Activated CD8-positive, alpha-beta memory T cell treated with anti-CD3 and anti-CD28 coated beads, Interleukin-2, amount 10 ng/mL, durations not matched to agents 7 days and 5 days (primary cell): ENCODE measurements around the gene ZBP1. TPM values are rescaled to one million over a fixed set of nuclear protein-coding genes. Genes with fewer than 3 reads are reported as not detected.
A peak's percentile ranks its signal among the peaks of the same experiment; 100 is the strongest.
"Not testable (repeated sequence)": the region's sequence is repeated elsewhere in the genome, so short reads cannot be mapped to it uniquely, and the experiment has no call there.

Source experiments
- ATAC-seq: fragments of 150-1000 bp; cut with Tn5 transposase; one replicate; pipeline ENCODE4 v1.10.0; 2021; ENCODE audit warnings: moderate library complexity
- CTCF ChIA-PET: fragments of 350-600 bp; sonication (Branson Sonifier 250); formaldehyde crosslinking; loops from one replicate; lab custom pipeline; 2021; ENCODE audit warnings: antibody characterized with exemption; lab: Charles Lee
- DNase-seq: peaks from one replicate; pipeline ENCODE4 v3.0.0-alpha.2; 2020
- H3K27ac Mint-ChIP-seq: one replicate; pipeline ENCODE4 v1.8.0; 2021; ENCODE audit warnings: mild to moderate bottlenecking, mixed read lengths
- H3K27me3 Mint-ChIP-seq: one replicate; pipeline ENCODE4 v1.8.0; 2021; ENCODE audit warnings: mixed read lengths
- H3K36me3 Mint-ChIP-seq: one replicate; pipeline ENCODE4 v1.8.0; 2021; ENCODE audit warnings: mild to moderate bottlenecking, mixed read lengths
- H3K4me1 Mint-ChIP-seq: one replicate; pipeline ENCODE4 v1.8.0; 2021; ENCODE audit warnings: mixed read lengths
- H3K4me3 Mint-ChIP-seq: one replicate; pipeline ENCODE4 v1.8.0; 2021; ENCODE audit warnings: mild to moderate bottlenecking, moderate library complexity, mixed read lengths
- H3K9me3 Mint-ChIP-seq: one replicate; pipeline ENCODE4 v1.8.0; 2022; ENCODE audit warnings: low read depth, mixed read lengths
- total RNA-seq, 2 experiments: library from RNA; stranded (reverse); gene quantifications; one replicate each; pipeline ENCODE4 v1.2.3, GENCODE V29; 2021

The ZBP1 gene
- total RNA-seq, 2 experiments from 2014 or later, result 22.9 to 56.8 TPM

GRCh38 chr20:57647933-57648785 lies 27.9 kb upstream of the ZBP1 start:
- Mint-ChIP-seq H3K27me3 (peaks cover 19% of the 10 kb centered on the region), H3K4me1 (no peaks in the 10 kb centered on the region), H3K27ac (no peak overlapping the region), H3K9me3 (no peaks in the 10 kb centered on the region), H3K4me3 (no peak overlapping the region), H3K36me3 (peaks cover 3% of the 10 kb centered on the region)
- DNase-seq (no peak), ATAC-seq (no peak)
- CTCF ChIA-PET, result interaction anchor here (0.7 to 0.9 kb wide), 2 partner anchors 25 to 29 kb away, joined by 3 to 5 read pairs; no protein-coding TSS in a partner anchor

- CTCF ChIA-PET, result interaction anchor here (0.7 kb wide), 1 partner anchor 25 kb away, joined by 5 read pairs; no protein-coding TSS in a partner anchor
- Mint-ChIP-seq H3K4me3 (no peak overlapping the region), H3K4me1 (no peaks in the 10 kb centered on the region), H3K9me3 (no peaks in the 10 kb centered on the region), H3K27ac (no peak overlapping the region), H3K27me3 (peaks cover 26% of the 10 kb centered on the region), H3K36me3 (peaks cover 3% of the 10 kb centered on the region)
- DNase-seq, result no peak
- no peak for ATAC-seq
Measured at GRCh38 chr20:57647006-57647932, 27.0 kb upstream of the ZBP1 start.

- Mint-ChIP-seq H3K27ac (no peak overlapping the region), H3K36me3 (peaks cover 22% of the 10 kb centered on the region), H3K4me1 (peaks cover 9% of the 10 kb centered on the region), H3K27me3 (peaks cover 76% of the 10 kb centered on the region), H3K9me3 (peaks cover 10% of the 10 kb centered on the region), H3K4me3 (no peak overlapping the region)
- CTCF ChIA-PET, result interaction anchor here (0.6 to 2.1 kb wide), 3 partner anchors 16 to 210 kb away, joined by 3 to 7 read pairs (median 4); no protein-coding TSS in a partner anchor
- DNase-seq (no peak), ATAC-seq (no peak)
Measured at GRCh38 chr20:57638895-57639236, 18.6 kb upstream of the ZBP1 start.

GRCh38 chr20:57638173-57638894 lies 18.1 kb upstream of the ZBP1 start:
- Mint-ChIP-seq H3K4me3 (no peak overlapping the region), H3K9me3 (peaks cover 11% of the 10 kb centered on the region), H3K27ac (no peak overlapping the region), H3K36me3 (peaks cover 24% of the 10 kb centered on the region), H3K27me3 (peaks cover 76% of the 10 kb centered on the region), H3K4me1 (peaks cover 14% of the 10 kb centered on the region)
- ATAC-seq (no peak), DNase-seq (no peak)
- CTCF ChIA-PET, result interaction anchor here (0.6 to 2.1 kb wide), 5 partner anchors 15 to 210 kb away, joined by 3 to 7 read pairs (median 3); no protein-coding TSS in a partner anchor

DNA sequence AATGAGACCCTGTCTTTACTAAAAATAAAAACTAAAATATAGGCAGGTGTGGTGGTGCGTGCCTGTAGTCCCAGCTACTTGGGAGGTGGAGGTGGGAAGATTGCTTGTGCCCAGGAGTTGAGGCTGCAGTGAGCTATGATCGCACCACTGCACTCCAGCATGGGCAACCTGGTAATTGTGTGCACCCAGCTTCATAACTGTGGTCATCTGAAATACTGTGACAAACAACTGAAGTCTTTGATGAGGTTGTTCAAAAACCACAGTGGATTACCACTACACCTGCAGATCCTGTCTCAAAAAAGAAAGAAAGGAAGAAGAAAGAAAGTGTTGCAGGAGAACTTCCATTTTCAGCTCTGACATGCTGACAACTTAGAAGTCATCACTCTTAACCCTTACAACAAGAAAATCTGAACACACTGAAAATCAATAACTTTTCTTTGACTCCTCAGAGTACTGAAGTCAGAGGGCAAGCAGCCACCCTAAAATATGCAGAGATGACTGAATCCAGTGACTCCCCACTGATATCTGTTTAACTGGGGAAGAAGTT lies 13.8 kb upstream of the ZBP1 start:
- Mint-ChIP-seq H3K4me3 (no peak overlapping the region), H3K27me3 (peaks cover 76% of the 10 kb centered on the region), H3K4me1 (peaks cover 33% of the 10 kb centered on the region), H3K27ac (peak overlapping the region; percentile 21), H3K9me3 (peaks cover 15% of the 10 kb centered on the region), H3K36me3 (peaks cover 38% of the 10 kb centered on the region)
- CTCF ChIA-PET, result interaction anchor here (1.0 to 2.4 kb wide), 6 partner anchors 10 to 453 kb away, joined by 3 to 17 read pairs (median 4); no protein-coding TSS in a partner anchor
- DNase-seq (peak; percentile 57), ATAC-seq (peak; percentile 55)

GRCh38 chr20:57632286-57632685 lies 12.1 kb upstream of the ZBP1 start:
- Mint-ChIP-seq H3K36me3 (peaks cover 38% of the 10 kb centered on the region), H3K4me3 (no peak overlapping the region), H3K4me1 (peaks cover 46% of the 10 kb centered on the region), H3K9me3 (peaks cover 13% of the 10 kb centered on the region), H3K27ac (no peak overlapping the region), H3K27me3 (peaks cover 65% of the 10 kb centered on the region)
- DNase-seq, result no peak
- no peak for ATAC-seq
- CTCF ChIA-PET, result no interaction called here

DNA sequence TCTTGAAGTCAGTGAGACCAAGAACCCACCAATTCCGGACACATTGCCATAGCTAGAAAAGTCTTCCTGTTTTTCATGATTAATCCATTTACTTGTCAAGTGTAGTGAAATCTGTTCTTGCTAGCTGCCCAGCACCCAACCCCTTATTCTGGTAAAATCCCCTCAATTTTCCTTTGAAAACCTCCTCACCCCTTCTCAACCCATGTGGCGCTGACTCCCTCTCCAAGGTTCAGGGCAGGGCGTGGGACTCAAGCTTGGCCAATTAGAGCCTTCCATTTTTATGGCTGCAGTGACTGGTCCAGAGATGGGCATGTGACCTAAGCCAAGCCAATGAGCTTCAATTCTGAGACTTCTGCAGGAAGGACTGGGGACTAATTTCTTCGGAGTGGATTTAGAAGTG lies 9.8 kb upstream of the ZBP1 start:
- Mint-ChIP-seq H3K36me3 (peaks cover 35% of the 10 kb centered on the region), H3K4me1 (peaks cover 61% of the 10 kb centered on the region), H3K27ac (peak overlapping the region; percentile 64), H3K27me3 (peaks cover 43% of the 10 kb centered on the region), H3K4me3 (peak overlapping the region; percentile 17), H3K9me3 (peaks cover 12% of the 10 kb centered on the region)
- no peak for ATAC-seq
- DNase-seq, result peak; percentile 36
- CTCF ChIA-PET, result interaction anchor here (1.0 to 4.9 kb wide), 4 partner anchors 11 to 550 kb away, joined by 3 to 45 read pairs (median 6); partner anchors contain the start of gene ZBP1

- Mint-ChIP-seq H3K9me3 (peaks cover 13% of the 10 kb centered on the region), H3K4me1 (peaks cover 58% of the 10 kb centered on the region), H3K27me3 (peaks cover 37% of the 10 kb centered on the region), H3K4me3 (peak overlapping the region; percentile 17), H3K36me3 (peaks cover 34% of the 10 kb centered on the region), H3K27ac (peak overlapping the region; percentile 64)
- CTCF ChIA-PET, result interaction anchor here (1.0 to 4.9 kb wide), 4 partner anchors 10 to 550 kb away, joined by 3 to 45 read pairs (median 6); partner anchors contain the start of gene ZBP1
- not testable (repeated sequence) for DNase-seq, ATAC-seq
Measured at GRCh38 chr20:57629491-57629901, 9.3 kb upstream of the ZBP1 start.

DNA sequence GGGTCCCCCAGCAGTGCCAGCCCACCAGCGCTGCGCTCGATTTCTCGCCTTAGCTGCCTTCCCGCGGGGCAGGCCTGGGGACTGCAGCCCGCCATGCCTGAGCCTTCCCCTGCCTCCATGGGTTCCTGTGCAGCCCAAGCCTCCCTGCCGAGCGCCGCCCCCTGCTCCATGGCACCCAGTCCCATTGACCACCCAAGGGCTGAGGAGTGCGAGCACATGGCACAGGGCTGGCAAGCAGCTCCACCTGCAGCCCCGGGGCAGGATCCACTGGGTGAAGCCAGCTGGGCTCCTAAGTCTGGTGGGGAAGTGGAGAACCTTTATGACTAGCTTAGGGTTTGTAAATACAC lies 8.7 kb upstream of the ZBP1 start:
- not testable (repeated sequence) for H3K4me3 Mint-ChIP-seq, ATAC-seq
- H3K4me1 Mint-ChIP-seq, result peaks cover 53% of the 10 kb centered on the region
- peaks cover 31% of the 10 kb centered on the region for H3K27me3 Mint-ChIP-seq
- peak; percentile 36 for DNase-seq
- H3K27ac Mint-ChIP-seq, result peak overlapping the region; percentile 64
- H3K9me3 Mint-ChIP-seq, result peaks cover 13% of the 10 kb centered on the region
- CTCF ChIA-PET, result interaction anchor here (1.0 to 4.9 kb wide), 4 partner anchors 10 to 551 kb away, joined by 3 to 45 read pairs (median 6); partner anchors contain the start of gene ZBP1
- H3K36me3 Mint-ChIP-seq, result peaks cover 31% of the 10 kb centered on the region

GRCh38 chr20:57628047-57628961 lies 8.1 kb upstream of the ZBP1 start:
- Mint-ChIP-seq H3K27me3 (peaks cover 28% of the 10 kb centered on the region), H3K27ac (peak overlapping the region; percentile 99), H3K4me3 (peak overlapping the region; percentile 66), H3K4me1 (peaks cover 47% of the 10 kb centered on the region), H3K9me3 (peaks cover 12% of the 10 kb centered on the region), H3K36me3 (peaks cover 29% of the 10 kb centered on the region)
- DNase-seq (peak; percentile 76), ATAC-seq (peak; percentile 89)
- CTCF ChIA-PET, result interaction anchor here (0.9 to 4.9 kb wide), 8 partner anchors 9 to 1030 kb away, joined by 3 to 45 read pairs (median 6); partner anchors contain the start of gene ZBP1

DNA sequence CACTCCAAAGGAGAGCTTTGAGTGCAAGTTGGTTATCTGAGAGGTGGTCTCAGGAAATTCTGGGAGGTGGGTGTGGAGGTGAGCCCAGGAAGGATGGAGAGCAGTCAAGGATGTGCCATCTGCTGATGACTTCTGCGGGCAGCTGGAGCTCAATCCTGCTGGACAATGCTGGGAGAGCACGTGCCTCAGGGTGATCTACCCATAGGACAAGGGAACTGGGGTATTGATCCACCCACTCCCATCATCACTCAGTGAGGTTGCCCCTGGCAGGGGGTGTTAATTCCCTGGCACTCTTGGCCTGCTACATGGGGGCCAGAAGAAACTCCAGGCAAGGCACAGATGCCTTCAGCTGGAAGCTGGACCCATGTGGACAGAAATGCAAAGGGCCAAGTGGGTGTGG lies 7.1 kb upstream of the ZBP1 start:
- no peak overlapping the region for H3K4me3 Mint-ChIP-seq
- peak overlapping the region; percentile 99 for H3K27ac Mint-ChIP-seq

More for the DNA sequence above, 7.1 kb upstream of the ZBP1 start:
- CTCF ChIA-PET, result interaction anchor here (0.9 to 4.9 kb wide), 5 partner anchors 8 to 552 kb away, joined by 3 to 45 read pairs (median 9); partner anchors contain the start of gene ZBP1
- H3K4me1 Mint-ChIP-seq, result peaks cover 47% of the 10 kb centered on the region
- peaks cover 28% of the 10 kb centered on the region for H3K36me3 Mint-ChIP-seq
- peaks cover 19% of the 10 kb centered on the region for H3K27me3 Mint-ChIP-seq
- H3K9me3 Mint-ChIP-seq, result peaks cover 10% of the 10 kb centered on the region
- ATAC-seq (no peak), DNase-seq (peak; percentile 31)
